Mesendoderm (in vitro differentiated cells): Measurements from ENCODE around the gene NIFK. TPM values are rescaled to one million over a fixed set of nuclear protein-coding genes. Genes with fewer than 3 reads are reported as not detected.

ENCODE experiments used
- DNase-seq: peaks from one replicate; pipeline ENCODE4 v3.0.0; 2013
- H2AK5ac ChIP-seq: 2 replicates; pipeline ENCODE4 v1.6.1; 2013; ENCODE audit warnings: low read length, inconsistent platforms
- H2BK120ac ChIP-seq: 2 replicates; pipeline ENCODE4 v1.6.1; 2013; ENCODE audit warnings: low read depth, mild to moderate bottlenecking, low read length, moderate library complexity, mixed read lengths
- H2BK15ac ChIP-seq: replicated peaks from 2 replicates; pipeline ENCODE4 v1.6.1; 2013; ENCODE audit warnings: low read depth, mild to moderate bottlenecking, moderate library complexity
- H2BK5ac ChIP-seq: 2 replicates; pipeline ENCODE4 v1.6.1; 2013; ENCODE audit warnings: low read length, inconsistent platforms
- H3K18ac ChIP-seq: 2 replicates; pipeline ENCODE4 v1.6.1; 2013; ENCODE audit warnings: mild to moderate bottlenecking, low read length, mixed read lengths
- H3K23ac ChIP-seq: one replicate; pipeline ENCODE4 v1.6.1; 2013; ENCODE audit warnings: low read length
- H3K27ac ChIP-seq: 2 replicates; pipeline ENCODE4 v1.5.1; 2013; ENCODE audit warnings: low read depth, mild to moderate bottlenecking, inconsistent platforms, low read length, moderate library complexity
- H3K27me3 ChIP-seq: 2 replicates; pipeline ENCODE4 v1.6.1; 2013; ENCODE audit warnings: low read length, control low read depth, mild to moderate bottlenecking, inconsistent platforms; ENCODE audit not compliant: insufficient read depth, poor library complexity
- H3K36me3 ChIP-seq: 2 replicates; pipeline ENCODE4 v1.6.1; 2013; ENCODE audit warnings: low read length, inconsistent platforms; ENCODE audit not compliant: control insufficient read depth, insufficient read depth
- H3K4ac ChIP-seq: one replicate; pipeline ENCODE4 v1.6.1; 2013; ENCODE audit warnings: low read depth, mild to moderate bottlenecking, low read length, moderate library complexity
- H3K4me1 ChIP-seq: 2 replicates; pipeline ENCODE4 v1.6.1; 2013; ENCODE audit warnings: low read depth, low read length, inconsistent platforms; ENCODE audit not compliant: control insufficient read depth
- H3K4me2 ChIP-seq: 2 replicates; pipeline ENCODE4 v1.6.1; 2013; ENCODE audit warnings: low read length
- H3K4me3 ChIP-seq: 2 replicates; pipeline ENCODE4 v1.5.1; 2013; ENCODE audit warnings: mild to moderate bottlenecking, low read length
- H3K56ac ChIP-seq: one replicate; pipeline ENCODE4 v1.6.1; 2013; ENCODE audit warnings: low read length
- H3K79me1 ChIP-seq: 2 replicates; pipeline ENCODE4 v1.6.1; 2013; ENCODE audit warnings: low read length, inconsistent platforms
- H3K79me2 ChIP-seq: 2 replicates; pipeline ENCODE4 v1.6.1; 2013; ENCODE audit warnings: mild to moderate bottlenecking, low read length; ENCODE audit not compliant: control insufficient read depth, insufficient read depth
- H3K9ac ChIP-seq: 2 replicates; pipeline ENCODE4 v1.6.1; 2013; ENCODE audit warnings: low read length, inconsistent platforms
- H4K5ac ChIP-seq: one replicate; pipeline ENCODE4 v1.6.1; 2013; ENCODE audit warnings: low read length
- H4K8ac ChIP-seq: one replicate; pipeline ENCODE4 v1.6.1; 2013; ENCODE audit warnings: low read depth, mild to moderate bottlenecking, control low read depth, low read length, moderate library complexity
- WGBS: extraction: QIAGEN DNeasy Blood & Tissue Kit; methylation state at CpG from one replicate; pipeline ENCODE4 v1.1.7; 2013; ENCODE audit warnings: low lambda C conversion rate, missing lambda C conversion rate; ENCODE audit not compliant: insufficient coverage; ENCODE audit errors: extremely low coverage; 5-methylcytosine and 5-hydroxymethylcytosine counted together
- polyA plus RNA-seq, 2 experiments: library from polyadenylated mRNA; stranded (reverse); fragments of 200-250 nt; gene quantifications; one replicate each; pipeline ENCODE4 v1.2.3, GENCODE V29; 2013

NIFK gene
- 194 TPM for polyA plus RNA-seq (2013, experiment 1 of 2)
- polyA plus RNA-seq (2013, experiment 2 of 2), result 191 TPM

- Histone ChIP-seq H3K18ac (peak within 1 kb of the TSS; percentile 73), H3K56ac (peak within 1 kb of the TSS; percentile 92), H3K4ac (peak within 1 kb of the TSS; percentile 84), H3K27ac (peak within 1 kb of the TSS; percentile 27), H2BK5ac (peak within 1 kb of the TSS; percentile 1), H2BK15ac (no peak within 1 kb of the TSS), H3K27me3 (no peaks in the 10 kb centered on the region), H3K4me1 (no peaks in the 10 kb centered on the region), H3K36me3 (peaks cover 3% of the 10 kb centered on the region), H3K4me3 (peak within 1 kb of the TSS; percentile 94), H3K79me1 (peaks cover under 1% of the 10 kb centered on the region), H4K8ac (peak within 1 kb of the TSS; percentile 43), H3K79me2 (peaks cover 25% of the 10 kb centered on the region), H3K9ac (peak within 1 kb of the TSS; percentile 96), H2AK5ac (no peak within 1 kb of the TSS), H2BK120ac (no peak within 1 kb of the TSS), H3K23ac (no peak within 1 kb of the TSS), H3K4me2 (peak within 1 kb of the TSS; percentile 65), H4K5ac (no peak within 1 kb of the TSS)
- peak; percentile 99 for DNase-seq
- WGBS, result no CpG with 5 or more reads among the region's 93 CpGs
Observed at GRCh38 chr2:121736462-121737336, at the start of gene NIFK. NIFK (minus strand) TSS chr2:121736875; CDS start chr2:121736850, 25 bp downstream.

DNA sequence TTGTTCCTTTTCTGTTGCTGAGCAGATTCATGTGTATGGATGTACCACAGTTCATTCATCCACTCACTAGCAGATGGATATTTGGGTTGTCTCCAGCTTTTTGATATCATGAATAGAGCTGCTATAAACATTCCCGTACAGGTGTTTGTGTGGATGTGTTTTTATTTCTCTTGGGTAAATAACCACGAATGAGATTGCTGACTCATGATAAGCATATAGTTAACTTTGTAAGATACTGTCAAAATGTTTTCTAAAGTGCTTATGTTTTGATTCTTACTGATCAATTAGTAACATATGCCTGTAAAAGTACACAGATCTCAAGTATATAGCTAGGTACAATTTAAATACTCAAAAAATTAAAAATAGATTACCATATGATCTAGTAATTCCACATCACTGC, 46.5 kb upstream of the NIFK start:
- Histone ChIP-seq H3K4me3 (no peak overlapping the region), H3K23ac (no peak overlapping the region), H2BK120ac (no peak overlapping the region), H2AK5ac (no peak overlapping the region), H3K4ac (no peak overlapping the region), H4K8ac (no peak overlapping the region), H3K4me2 (no peak overlapping the region), H3K56ac (no peak overlapping the region), H3K79me1 (no peaks in the 10 kb centered on the region), H3K4me1 (no peaks in the 10 kb centered on the region), H2BK5ac (no peak overlapping the region), H4K5ac (no peak overlapping the region), H3K18ac (no peak overlapping the region), H3K9ac (no peak overlapping the region), H3K79me2 (no peaks in the 10 kb centered on the region), H2BK15ac (no peak overlapping the region), H3K27ac (no peak overlapping the region), H3K36me3 (no peaks in the 10 kb centered on the region), H3K27me3 (no peaks in the 10 kb centered on the region)
- no CpG with 5 or more reads among the region's 2 CpGs for WGBS
- no peak for DNase-seq

DNA sequence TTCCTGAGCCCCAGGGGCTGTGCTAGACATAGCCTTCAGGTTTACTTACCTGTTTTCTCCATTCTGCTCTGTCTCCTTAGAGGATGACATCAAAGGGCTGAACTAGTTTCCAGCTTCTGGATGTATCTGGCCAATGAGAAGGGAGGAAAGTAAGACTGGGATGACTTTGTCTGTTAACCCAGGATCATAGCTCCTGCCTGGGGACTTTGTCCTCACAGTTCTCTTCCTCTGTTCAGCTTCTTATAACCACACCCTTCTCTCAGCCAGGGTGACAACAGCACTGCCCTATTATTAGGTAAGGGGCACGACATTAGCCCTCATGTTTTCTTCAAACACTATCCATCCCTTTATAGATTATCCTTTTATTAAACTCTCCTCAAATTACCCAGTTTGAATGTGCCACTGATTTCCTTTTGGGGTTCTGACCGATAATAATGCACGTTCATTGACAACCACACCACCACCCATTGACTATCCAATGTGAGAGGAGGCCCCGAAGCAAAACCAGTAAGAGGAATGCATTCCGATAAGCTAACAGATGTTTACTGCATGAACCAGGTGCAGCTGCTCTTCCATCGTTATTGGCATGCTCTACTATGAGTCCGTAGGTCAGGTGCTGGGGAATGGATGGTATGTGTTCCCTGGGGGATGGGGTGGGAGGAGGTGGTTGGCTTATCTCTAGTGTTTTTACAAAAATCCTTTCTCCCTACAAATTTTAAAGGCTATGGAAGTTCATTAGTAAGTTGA, 42.2 kb upstream of the NIFK start:
- H3K79me1 ChIP-seq, result no peaks in the 10 kb centered on the region
- no peak overlapping the region for H3K23ac ChIP-seq
- DNase-seq, result peak; percentile 42
- no peaks in the 10 kb centered on the region for H3K79me2 ChIP-seq
- no CpG with 5 or more reads among the region's 7 CpGs for WGBS
- no peaks in the 10 kb centered on the region for H3K27me3 ChIP-seq
- H2AK5ac ChIP-seq, result no peak overlapping the region
- no peak overlapping the region for H4K8ac ChIP-seq
- no peak overlapping the region for H2BK120ac ChIP-seq
- no peak overlapping the region for H3K56ac ChIP-seq
- no peak overlapping the region for H4K5ac ChIP-seq
- no peak overlapping the region for H3K27ac ChIP-seq
- H2BK5ac ChIP-seq, result no peak overlapping the region
- no peak overlapping the region for H2BK15ac ChIP-seq
- no peaks in the 10 kb centered on the region for H3K4me1 ChIP-seq
- no peak overlapping the region for H3K4me2 ChIP-seq
- no peaks in the 10 kb centered on the region for H3K36me3 ChIP-seq
- H3K9ac ChIP-seq, result no peak overlapping the region
- H3K4ac ChIP-seq, result no peak overlapping the region
- H3K18ac ChIP-seq, result no peak overlapping the region
- H3K4me3 ChIP-seq, result no peak overlapping the region

DNA sequence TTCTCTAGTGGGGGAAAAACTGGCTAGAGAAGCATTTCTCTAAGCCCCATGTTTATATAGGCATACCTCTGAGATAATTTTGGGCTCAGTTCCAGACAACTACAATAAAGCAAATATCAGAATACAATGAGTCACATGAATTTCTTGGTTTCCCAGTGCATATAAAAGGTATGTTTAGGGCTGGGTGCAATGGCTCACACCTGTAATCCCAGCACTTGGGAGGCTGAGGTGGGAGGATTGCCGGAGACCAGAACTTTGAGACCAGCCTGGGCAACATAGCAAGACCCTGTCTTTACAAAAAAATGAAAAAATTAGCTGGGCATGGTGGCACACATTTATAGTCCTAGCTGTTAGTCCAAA, 41.0 kb upstream of the NIFK start:
- Histone ChIP-seq H3K36me3 (no peaks in the 10 kb centered on the region), H4K5ac (no peak overlapping the region), H3K4me1 (no peaks in the 10 kb centered on the region), H2BK15ac (no peak overlapping the region), H2BK120ac (no peak overlapping the region), H4K8ac (no peak overlapping the region), H3K4me2 (no peak overlapping the region), H2BK5ac (no peak overlapping the region), H3K23ac (no peak overlapping the region), H2AK5ac (no peak overlapping the region), H3K79me1 (no peaks in the 10 kb centered on the region), H3K4me3 (no peak overlapping the region), H3K56ac (no peak overlapping the region), H3K27ac (no peak overlapping the region), H3K9ac (no peak overlapping the region), H3K18ac (no peak overlapping the region), H3K4ac (no peak overlapping the region), H3K79me2 (no peaks in the 10 kb centered on the region), H3K27me3 (no peaks in the 10 kb centered on the region)
- no CpG with 5 or more reads among the region's 1 CpG for WGBS
- DNase-seq, result no peak

DNA sequence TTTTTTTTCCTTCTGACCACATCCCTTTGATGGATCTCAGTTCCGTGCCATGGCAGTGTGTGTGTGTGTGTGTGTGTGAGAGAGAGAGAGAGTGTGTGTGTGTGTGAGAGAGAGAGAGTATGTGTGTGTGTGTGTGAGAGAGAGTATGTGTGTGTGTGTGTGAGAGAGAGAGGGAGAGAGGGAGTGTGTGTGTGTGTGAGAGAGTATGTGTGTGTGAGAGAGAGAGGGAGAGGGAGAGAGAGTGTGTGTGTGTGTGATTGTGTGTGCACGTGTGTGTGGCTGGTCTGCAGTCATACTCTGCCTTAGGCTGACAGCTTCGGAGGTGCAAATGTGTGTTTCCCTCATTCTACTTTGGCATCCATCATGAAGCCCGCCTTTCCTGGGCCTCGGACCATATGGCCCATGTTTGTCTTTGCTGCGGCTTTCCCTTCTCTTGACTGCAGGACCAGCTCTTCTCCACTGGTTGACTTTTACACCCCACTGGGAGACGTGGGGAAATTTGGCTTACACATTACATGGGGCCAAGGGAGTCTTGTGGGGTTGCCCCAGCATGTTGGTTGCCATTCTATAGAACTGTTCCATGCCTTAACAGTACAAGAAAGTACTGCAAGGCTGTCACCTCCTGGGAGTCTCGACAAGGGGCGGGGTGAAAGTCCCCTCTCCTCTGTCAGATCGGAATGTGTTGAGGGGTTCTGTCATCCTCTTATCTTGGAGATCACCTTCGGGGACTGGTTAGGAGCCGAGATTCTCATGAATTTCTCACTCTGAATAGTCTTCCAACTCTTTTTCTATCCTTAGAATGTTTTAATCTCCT, 40.4 kb upstream of the NIFK start:
- no peaks in the 10 kb centered on the region for H3K4me1 ChIP-seq
- H2AK5ac ChIP-seq, result no peak overlapping the region
- no peak overlapping the region for H3K27ac ChIP-seq
- no peak overlapping the region for H3K4ac ChIP-seq
- no peak overlapping the region for H2BK120ac ChIP-seq
- no peak overlapping the region for H2BK5ac ChIP-seq
- H3K4me2 ChIP-seq, result no peak overlapping the region
- peak; percentile 52 for DNase-seq
- no peak overlapping the region for H3K4me3 ChIP-seq
- no peak overlapping the region for H4K5ac ChIP-seq
- H2BK15ac ChIP-seq, result no peak overlapping the region
- no peak overlapping the region for H3K23ac ChIP-seq
- H4K8ac ChIP-seq, result no peak overlapping the region
- H3K18ac ChIP-seq, result no peak overlapping the region
- H3K9ac ChIP-seq, result no peak overlapping the region
- 100% methylated on average over 1 of the region's 12 CpGs for WGBS
- H3K79me2 ChIP-seq, result no peaks in the 10 kb centered on the region
- H3K36me3 ChIP-seq, result no peaks in the 10 kb centered on the region
- no peaks in the 10 kb centered on the region for H3K27me3 ChIP-seq
- no peaks in the 10 kb centered on the region for H3K79me1 ChIP-seq
- no peak overlapping the region for H3K56ac ChIP-seq
